ENCODE measurements around the gene FOXK2. TPM values are rescaled to one million over a fixed set of nuclear protein-coding genes. Genes with fewer than 3 reads are reported as not detected.

The FOXK2 gene
- total RNA-seq, 1 experiment from 2014 or later: 45.9 TPM

DNA sequence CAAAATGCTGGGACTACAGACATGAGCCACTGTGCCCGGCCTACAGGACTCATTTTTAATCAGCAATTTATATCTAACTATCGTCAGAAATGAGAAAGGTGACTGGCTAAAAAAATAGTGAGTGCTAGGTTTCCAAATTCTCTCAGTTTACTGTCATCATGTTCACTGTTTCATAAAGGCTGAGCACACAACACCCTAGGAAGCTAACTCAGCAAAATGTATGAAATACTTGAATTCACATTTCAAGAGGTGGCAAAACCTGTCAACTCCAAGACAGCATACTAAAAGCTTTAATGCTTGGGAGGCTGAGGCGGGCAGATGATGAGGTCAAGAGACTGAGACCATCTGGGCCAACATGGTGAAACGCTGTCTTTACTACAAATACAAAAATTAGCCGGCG lies 112.0 kb downstream of the FOXK2 start:
- DNase-seq (ENCODE audit: extremely low read depth, low read depth): no peak

DNA sequence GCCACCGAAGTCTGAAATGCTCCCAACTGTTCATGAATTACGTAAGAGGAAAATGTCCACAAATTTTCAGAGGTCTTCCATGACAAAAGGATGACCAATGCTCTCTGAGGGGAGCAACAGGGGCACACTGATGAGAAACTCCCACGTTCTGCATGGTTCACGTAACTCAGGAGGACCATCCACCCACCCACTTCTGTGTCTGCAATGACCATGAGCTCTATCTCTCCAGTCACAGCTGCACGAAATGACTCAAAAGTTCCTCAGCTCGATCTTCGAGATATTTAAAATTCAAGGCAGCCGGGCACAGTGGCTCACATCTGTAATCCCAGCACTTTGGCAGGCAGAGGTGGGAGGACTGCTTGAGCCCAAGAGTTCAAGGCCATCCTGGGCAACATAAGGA lies 112.9 kb downstream of the FOXK2 start:
- no peak for DNase-seq (ENCODE audit: extremely low read depth, low read depth)

DNA sequence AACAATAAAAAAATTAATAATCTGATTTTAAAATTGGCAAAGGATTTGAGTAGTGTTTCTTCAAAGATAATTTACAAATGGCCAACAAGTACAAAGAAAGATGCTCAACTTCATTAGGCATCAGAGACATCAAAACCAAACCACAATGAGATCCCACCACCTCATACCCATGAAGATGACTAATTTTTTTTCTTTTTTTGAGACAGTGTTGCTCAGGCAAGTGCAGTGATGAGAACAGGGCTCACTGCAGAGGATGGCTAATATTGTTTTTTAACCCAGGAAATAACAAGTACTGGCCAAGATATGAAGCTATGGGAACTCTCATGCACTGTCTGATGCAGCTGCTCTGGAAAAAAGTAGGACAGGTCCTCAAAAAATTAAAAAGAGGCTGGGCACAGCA lies 113.8 kb downstream of the FOXK2 start:
- DNase-seq (ENCODE audit: extremely low read depth, low read depth): no peak

DNA sequence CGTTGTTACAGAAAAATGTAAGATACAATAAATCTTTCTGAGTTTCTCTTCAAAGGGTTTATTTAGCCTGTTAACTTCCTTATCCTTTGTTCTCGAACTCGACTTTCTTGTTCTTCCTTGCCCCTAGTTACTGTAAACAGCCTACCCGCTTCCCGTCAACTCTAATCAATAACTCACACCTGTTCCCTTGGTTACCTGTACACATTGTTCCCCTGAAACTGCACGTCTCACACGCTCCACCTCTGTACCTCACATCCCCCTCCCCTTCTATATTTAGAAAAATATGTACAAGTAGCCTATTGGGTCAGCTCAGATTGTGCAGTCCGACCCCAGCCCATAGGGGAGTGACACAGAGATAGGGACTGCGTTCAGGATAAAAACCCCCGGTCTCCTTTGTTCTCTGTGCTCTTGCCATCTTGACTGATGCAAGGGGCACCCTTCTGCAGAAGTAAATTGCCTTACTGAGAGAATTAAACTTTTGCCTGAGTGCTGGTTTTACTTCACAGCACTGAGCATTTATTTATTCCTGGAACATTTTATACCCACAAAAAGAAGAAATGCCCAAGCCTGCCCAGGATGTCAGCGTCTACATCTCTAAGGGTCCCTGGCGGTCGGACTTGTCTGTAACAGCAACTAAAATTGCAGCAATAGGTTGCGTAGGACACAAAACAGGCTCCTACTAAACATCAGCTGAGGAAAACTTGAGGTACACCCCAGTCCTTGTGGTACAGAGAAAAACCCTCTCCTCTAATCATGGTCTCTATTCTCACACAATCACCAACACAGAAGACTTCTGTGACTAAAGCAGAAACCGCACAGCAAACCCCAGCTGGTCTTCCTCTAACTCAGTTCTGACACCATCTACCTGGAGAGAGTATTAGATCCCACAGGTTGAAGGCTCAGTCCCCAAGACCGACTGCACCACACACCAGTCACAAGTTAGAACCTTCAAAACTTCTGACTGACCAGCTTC lies 117.4 kb downstream of the FOXK2 start:
- no peak for DNase-seq (ENCODE audit: extremely low read depth, low read depth)

DNA sequence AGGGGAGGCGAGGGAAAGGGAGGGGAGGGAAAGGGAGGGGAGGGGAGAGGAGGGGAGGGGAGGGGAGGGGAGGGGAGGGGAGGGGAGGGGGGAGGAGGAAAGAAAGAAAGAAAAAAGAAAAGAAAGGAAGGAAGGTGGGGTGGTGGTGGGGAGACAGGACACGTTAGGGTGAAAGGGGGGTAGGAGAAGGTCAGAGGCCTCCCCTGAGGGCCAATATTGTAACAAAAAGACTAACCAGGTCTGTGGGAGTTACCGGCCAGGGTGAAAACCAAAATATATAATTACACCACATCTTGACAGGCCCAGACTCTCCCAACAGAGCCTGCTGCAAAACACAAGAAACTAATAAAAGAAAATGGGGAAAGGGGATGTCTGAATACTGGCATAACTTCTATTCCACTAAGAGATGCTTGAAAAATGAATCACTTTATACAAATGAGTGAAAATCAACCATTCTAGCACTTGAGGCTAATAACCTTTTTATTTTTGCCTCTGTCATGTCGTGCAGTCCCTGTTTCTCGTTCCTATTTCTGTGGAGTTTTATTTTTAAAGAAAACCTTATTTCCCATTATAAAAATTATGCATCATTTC lies 118.7 kb downstream of the FOXK2 start:
- no peak for DNase-seq (ENCODE audit: extremely low read depth, low read depth)

DNA sequence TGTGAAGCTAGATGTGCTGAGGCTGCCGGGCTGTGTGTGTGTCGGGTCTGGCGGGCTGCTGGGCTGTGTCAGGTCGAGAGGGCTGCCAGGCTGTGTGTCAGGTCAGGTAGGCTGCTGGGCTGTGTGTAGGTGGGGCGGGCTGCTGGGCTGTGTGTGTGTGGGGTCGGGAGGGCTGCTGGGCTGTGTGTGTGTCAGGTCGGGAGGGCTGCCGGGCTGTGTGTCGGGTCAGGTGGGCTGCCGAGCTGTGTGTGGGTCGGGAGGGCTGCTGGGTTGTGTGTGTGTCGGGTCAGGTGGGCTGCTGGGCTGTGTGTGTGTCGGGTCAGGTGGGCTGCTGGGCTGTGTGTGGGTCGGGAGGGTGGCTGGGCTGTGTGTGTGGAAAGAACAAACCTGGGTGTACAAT lies 120.1 kb downstream of the FOXK2 start:
- DNase-seq (ENCODE audit: extremely low read depth, low read depth): no peak

DNA sequence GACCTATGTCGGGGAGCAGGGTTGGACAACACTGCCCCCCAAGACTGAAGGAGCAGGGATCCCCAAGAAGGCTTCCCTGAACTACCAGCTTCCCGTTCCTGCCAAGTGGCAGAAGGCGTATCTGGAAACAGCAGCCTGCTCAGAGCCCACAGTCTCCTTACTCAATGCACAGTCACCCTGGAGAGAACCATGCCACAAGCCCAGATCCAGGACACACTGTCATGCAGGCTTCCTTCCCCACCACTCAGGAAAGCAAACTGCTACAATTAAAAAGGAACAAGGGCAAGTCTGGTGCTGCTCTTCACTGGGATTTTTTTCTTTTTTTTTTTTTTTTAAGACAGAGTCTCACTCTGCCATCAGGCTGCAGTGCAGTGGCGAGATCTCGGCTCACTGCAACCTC lies 120.5 kb downstream of the FOXK2 start:
- DNase-seq (ENCODE audit: extremely low read depth, low read depth): no peak

DNA sequence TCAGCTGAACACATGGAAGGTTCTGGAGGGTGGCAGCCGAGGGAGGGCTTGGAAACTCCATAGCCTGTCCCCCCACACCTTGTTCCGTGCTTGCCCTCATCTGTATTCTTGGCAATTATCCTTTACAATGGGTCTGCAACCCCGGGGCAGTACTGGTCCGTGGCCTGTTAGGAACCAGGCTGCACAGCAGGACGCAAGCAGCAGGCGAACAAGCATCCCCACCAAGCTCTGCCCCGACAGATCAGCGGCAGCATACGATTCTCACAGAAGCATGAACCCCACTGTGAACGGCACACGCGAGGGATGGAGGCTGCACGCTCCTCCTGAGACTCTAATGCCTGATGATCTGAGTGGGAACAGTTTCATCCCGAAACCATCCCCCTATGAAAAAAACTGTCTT lies 122.5 kb downstream of the FOXK2 start:
- DNase-seq (ENCODE audit: extremely low read depth, low read depth): no peak

DNA sequence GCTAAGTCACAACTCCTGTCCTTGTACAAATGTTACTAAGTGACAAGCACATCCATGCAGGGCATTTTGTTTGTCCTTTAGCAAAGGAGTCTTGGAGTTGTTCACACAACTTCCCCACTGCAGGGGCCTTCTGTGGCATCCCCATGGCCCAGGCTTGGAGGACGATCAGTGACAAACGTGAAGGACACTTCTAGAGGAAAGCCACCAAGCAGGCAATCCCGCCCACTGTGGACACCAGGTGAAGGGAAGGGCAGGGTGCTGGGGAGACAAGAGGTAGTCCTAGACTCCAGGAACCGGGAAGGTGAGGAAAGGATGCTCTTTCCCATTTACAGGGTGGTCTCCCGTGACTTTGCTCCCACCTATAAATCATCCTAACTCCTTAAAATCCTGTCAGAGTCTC lies 124.6 kb downstream of the FOXK2 start:
- no peak for DNase-seq (ENCODE audit: extremely low read depth, low read depth)

DNA sequence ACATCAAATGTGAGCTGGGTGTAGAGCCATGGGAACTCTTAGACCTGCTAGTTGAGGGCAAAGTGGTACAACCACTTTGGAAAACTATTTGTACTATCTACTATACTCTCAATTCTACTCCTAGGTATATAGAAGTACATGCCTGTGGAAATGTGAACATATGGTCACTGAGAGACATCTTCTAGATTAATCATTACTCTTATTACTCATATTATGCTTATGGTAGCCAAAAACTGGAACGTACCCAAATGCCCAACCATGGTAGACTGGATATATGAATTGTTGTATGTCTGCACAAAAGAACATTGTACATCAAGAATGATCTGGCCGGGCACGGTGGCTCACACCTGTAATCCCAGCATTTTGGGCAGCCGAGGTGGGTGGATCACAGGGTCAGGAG lies 126.0 kb downstream of the FOXK2 start:
- no peak for DNase-seq (ENCODE audit: extremely low read depth, low read depth)

DNA sequence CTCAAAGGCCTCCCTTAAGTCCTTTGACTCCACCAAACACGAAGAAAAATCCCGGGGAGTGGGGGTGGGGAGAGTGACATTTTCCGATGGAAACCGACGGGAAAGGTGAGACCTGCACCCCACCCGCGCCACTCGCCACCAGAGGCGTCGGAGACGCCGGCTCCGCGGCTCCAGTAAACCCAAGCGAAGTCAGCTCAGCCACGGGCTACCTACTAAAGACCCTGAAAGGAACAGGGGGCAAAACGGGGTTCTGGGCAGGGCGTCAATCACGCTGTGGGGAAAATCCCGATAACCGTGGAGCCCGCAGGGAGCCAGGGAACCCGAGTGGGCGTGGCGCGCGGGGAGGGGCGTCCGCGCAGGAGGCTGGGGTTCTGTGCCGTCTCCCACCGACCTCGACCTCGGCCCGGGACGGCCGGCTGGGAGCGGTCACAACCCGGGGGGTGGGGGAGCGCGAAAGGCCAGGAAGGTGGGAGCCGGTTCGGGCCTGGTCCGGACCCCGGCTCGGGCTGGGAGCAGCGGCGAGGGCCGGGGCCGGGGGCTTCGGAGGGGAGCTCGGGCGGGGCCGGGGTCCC lies 128.1 kb downstream of the FOXK2 start:
- DNase-seq (ENCODE audit: extremely low read depth, low read depth): no peak

DNA sequence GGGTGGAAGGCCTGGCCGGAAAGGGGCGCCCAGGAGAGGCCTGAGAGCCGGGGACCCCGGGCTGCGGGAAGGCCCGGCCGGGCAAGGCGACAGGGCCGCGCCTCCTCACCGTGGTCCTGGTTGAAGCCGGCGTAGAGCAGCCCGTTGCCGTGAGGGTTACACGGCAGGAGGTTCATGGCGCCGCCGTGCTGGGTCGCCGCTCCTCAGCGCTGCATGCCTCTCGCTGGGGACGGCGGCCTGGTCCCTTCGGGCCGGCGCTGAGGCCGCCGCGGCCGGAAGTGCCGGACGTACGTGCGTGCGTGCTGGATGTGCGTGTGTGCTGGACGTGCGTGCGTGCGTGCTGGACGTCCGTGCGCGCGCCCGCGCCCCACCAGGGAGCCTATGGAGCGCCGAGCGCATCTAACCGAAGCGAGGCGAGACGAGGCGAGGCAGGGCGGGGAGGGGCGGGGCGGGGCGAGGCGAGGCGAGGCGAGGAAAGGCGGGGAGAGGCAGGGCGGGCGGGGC lies 128.7 kb downstream of the FOXK2 start, which contains the start of gene WDR45B:
Gene WDR45B (minus strand): TSS at position 280 of the 504 bp plus-strand sequence. CDS start 104 bp downstream, at position 176.
- DNase-seq (ENCODE audit: extremely low read depth, low read depth): peak; percentile 97

DNA sequence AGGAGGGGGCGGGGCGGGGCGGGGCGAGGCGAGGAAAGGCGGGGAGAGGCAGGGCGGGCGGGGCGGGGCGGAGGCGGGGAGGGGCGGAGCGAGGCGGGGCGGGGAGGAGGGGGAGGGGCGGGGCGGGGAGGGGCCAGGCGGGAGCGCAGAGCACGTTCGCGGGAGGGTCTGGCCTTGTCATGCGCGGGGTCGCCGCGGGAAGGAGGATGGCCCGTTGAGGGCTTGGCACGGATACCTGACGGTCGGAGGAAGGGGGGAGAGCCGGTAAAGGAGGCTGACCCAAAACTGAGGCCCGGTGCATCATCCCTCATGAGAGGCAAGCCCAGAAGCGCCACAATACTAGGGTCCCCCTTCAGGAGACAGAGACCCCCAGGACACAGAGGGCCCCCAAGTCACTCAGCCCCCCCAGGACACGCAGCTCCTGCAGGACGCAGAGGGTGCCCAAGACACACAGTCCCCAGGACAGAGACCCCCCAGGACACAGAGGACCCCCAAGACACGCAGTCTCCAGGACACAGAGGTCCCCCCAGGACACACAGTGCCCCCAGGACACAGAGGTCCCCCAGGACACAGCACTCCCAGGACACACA lies 129.3 kb downstream of the FOXK2 start:
- DNase-seq (ENCODE audit: extremely low read depth, low read depth): no peak

DNA sequence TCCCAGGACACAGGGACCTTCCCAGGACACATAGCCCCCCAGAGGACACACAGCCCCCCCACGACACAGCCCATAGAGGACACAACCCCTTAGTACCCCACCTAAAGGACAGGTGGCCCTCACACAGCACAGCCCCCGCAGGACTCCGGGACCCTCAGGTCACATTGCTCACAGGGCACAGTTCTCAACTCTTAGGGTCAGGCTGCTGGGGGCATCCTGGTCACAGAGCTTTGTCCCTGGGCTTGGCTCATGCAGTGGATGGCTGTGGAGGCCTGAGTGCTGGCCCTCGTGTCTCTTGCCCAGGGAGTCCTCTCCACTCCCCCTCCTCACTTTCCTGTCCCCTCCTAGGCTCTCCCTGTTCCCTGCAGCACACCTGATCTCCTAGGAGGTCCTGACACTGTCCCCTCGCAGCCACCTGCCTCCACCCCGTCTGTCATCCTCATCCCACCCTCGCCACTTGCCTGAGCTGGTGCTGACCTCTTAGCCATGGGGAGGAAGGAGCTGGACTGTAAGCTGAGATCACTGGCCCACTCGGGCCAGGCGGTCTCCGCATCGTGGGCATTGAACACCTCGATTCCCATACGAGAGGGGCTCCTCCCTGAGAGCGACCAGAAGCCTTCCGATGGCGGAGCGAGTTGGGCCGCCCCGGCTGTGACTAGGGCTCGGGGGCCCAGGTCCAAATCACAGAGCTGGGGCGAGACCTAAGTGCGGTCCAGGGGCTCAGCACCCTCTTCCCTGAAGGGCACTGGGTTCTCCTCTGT lies 130.1 kb downstream of the FOXK2 start:
- no peak for DNase-seq (ENCODE audit: extremely low read depth, low read depth)

DNA sequence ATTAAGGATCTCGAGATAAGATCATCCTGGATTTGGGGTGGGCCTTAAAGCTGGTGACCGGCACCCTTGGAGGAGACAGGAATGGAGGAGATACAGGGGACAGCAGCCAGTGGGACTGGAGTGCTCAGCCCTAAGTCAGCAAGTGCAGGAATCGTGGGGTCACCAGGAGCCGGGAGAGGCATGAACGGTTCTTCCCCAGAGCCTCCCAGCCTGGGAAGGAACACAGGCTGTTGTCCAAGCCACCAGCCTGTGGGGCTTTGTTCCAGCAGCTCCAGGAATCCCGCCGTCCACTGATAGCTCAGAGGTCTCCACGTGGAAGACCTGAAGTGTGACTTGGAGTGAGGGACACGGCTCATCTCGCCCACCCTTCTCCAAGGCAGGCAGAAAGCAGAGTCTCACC lies 131.2 kb downstream of the FOXK2 start:
- no peak for DNase-seq (ENCODE audit: extremely low read depth, low read depth)

DNA sequence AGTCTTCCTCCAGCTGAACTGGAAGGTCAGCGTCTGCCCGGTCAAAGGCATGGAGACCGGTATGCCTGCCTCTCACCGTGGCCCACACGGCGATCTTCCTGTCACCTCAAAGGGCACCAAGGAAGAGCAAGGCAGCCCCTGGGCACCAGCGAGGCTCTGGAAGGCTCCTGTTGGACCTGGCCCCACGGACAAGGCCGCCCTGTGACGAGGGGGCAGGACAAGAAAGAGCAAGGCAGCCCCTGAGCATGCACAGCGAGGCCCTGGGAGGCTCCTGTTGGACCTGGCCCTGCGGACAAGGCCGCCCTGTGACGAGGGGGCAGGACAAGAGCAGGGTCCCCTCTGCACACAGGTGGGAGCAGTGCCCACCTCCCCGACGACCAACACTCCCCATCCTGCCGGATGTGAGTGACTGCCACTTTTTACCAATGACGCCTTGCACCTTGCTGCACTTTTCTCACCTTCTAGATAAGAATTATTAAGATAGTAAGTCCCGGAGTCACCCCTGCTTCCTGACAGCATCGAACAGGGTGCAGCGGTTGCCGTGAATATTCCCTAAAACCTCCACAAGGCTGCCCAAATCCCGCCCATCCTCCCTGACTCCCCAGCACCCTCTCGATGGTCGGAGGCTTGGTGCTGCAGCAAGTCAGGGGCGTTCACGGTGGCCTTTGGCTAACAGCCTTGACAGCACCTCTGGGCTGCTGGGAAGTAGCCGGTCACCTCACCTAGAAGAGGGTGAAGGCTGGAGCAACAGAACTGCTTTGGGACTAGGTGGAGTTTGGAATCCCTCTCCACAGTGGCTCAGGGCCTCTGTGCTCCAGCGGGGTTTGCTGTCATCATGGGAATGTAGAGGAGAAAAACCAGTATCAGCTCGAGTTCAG lies 134.4 kb downstream of the FOXK2 start:
- no peak for DNase-seq (ENCODE audit: extremely low read depth, low read depth)
